Measurements from ENCODE around the gene SMARCA4. TPM values are rescaled to one million over a fixed set of nuclear protein-coding genes. Genes with fewer than 3 reads are reported as not detected.

SMARCA4 gene
- total RNA-seq, 1 donor from 2014 or later = 38.3 TPM

DNA sequence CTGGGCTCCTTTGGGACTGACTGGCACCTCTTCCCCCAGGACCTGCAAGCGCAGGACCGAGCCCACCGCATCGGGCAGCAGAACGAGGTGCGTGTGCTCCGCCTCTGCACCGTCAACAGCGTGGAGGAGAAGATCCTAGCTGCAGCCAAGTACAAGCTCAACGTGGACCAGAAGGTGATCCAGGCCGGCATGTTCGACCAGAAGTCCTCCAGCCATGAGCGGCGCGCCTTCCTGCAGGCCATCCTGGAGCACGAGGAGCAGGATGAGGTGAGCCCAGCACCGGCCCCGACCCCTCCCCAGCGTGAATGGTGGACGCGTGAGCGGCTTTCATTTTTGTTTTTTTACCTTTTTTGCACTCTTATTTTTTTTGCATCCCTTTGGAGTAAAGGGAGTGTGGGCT lies 72.4 kb downstream of the SMARCA4 start:
- no peak for DNase-seq (ENCODE audit: low spot score)

DNA sequence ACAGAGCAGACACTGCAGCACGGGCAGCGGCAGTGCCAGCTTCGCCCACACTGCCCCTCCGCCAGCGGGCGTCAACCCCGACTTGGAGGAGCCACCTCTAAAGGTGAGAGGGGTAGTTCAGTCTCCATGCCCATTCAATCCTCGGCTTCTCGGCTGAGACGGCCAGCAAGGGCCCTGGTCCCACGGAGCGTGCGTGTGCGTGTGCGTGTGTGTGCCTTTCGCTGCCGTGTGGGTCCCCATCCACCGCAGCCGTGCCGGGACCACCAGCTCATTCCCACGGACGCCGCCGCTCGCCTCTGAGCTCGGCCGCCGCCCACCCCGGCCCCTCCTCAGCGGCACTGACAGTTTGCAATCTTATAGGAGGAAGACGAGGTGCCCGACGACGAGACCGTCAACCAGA lies 72.9 kb downstream of the SMARCA4 start:
- no peak for DNase-seq (ENCODE audit: low spot score)

DNA sequence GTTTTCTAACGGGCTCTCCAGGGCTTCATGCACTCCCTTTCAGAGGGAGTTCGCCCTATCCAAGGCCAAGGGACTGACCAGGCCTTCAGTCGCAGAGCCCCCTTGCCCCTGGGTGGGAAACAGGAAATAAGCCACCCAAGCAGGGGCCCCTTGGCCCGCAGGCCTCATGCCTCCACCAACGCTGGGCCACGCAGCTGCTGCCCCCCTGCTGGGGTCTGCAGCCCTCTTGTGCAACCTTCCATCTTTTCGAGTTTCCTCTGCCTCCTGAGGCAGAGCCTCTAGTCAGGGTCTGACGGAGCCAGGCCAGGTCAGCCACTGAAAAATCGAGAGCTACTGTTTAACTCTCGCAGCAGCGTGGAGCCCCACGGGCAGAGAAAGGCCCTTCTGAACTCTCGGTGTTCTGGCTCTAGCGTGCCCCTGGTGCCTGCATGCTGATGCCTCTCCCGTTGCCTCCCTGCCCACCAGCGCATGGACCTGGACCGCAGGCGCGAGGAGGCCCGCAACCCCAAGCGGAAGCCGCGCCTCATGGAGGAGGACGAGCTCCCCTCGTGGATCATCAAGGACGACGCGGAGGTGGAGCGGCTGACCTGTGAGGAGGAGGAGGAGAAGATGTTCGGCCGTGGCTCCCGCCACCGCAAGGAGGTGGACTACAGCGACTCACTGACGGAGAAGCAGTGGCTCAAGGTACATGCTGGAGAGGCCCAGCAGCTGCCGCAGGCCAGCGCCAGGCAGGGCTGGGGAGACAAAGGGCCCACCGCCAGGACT lies 73.8 kb downstream of the SMARCA4 start:
- no peak for DNase-seq (ENCODE audit: low spot score)

DNA sequence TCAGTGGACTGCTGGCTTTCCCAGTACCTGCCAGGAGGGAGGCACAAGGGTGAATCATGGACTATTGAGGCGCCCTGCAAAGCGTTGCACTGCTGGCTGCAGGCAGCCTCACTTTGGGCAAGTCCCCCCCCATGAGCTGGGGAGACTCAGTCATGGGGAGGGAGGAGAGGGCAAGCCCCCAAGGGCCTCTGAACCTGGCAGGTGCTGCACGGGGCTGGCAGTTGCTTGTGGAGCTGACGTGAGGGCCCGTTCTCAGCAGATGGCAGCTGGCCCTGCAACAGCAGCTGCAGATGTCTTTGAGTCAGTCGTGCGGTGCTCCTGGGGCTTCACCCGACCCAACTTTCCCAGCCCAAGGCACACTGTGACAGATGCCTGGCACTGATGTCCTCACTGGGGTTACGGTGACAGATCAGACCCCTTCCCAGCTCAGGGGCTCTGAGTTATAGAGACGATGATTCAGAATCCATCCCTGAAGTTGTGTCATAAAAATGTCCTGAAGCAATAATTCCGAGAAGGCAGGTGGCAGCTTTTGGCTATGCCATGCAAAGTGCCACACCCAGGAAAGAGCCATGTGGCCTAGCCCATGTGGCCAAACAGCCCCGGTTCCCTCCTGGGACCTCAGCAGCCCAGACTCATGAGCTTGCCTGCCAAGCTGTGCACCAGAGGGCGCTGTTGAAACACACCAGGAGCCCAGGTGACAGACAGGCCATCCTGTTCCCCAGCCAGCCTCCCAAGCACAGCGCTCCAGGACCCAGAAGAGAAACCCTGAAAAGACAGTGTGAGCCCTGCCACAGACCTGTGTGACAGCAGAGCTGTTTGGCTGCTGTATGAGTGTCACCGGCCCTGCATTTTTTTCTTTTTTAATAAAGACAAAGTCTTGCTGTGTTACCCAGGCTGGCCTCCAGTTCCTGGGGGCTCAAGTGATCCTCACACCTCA lies 74.9 kb downstream of the SMARCA4 start:
- peak; percentile 83 for DNase-seq (ENCODE audit: low spot score)

DNA sequence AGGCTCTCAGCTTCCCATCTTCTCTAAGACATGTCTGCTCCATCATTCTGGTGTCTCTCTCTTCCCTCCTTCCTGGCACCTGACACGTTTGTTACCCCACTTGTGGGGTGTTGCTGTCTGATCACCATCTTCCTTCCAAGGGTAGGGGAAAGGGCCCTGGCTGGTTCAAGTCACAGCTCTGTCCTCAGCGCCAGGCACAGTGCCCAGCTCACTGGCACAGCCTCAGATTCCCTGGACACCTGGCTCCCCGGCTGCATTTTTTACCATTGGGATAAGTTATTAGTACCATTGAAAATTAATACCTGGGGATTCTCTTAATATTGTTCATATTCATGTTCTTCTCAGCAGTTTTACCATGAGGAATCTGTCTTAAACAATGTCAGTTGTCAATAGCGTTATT lies 77.7 kb downstream of the SMARCA4 start:
- DNase-seq (ENCODE audit: low spot score) = no peak

DNA sequence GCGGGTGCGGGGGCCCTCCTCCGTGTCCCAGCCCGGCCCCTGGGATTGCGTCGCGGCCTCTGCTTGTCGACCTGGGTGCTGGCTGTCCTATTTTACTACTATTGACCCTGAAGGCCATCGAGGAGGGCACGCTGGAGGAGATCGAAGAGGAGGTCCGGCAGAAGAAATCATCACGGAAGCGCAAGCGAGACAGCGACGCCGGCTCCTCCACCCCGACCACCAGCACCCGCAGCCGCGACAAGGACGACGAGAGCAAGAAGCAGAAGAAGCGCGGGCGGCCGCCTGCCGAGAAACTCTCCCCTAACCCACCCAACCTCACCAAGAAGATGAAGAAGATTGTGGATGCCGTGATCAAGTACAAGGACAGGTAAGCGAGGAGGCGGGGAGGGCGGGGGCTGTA lies 80.4 kb downstream of the SMARCA4 start:
- no peak for DNase-seq (ENCODE audit: low spot score)

DNA sequence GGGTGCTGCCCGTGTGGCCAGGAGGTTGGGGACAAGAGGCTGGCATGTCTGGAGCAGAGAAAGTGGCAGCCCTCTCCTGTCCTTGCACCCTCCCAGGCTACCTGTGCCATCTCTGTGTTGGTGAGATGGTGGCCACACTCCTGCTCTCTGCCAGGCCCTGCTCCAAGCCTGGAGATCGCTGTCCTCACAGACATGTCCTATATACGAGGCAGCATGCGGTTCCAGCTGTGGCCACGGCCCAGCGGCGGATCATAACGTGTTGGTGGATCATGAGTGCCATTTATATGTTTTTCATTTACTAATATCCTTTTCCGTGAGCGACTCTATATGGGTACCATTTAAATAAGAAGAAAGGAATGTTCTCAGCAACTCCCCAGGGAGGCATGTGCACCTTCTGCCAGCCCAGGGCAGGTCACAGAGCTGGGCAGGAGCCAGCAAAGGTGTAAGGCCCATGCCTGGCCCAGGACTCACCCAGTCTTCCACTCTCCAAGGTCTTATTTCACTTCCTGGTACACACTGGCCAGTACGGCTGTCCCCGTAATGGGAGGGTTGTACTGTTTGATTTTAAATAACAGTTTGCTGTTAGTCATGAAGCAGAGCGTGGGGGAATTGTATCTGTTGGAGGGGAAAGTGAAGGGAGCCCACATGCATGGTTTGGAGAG lies 81.3 kb downstream of the SMARCA4 start:
- no peak for DNase-seq (ENCODE audit: low spot score)

DNA sequence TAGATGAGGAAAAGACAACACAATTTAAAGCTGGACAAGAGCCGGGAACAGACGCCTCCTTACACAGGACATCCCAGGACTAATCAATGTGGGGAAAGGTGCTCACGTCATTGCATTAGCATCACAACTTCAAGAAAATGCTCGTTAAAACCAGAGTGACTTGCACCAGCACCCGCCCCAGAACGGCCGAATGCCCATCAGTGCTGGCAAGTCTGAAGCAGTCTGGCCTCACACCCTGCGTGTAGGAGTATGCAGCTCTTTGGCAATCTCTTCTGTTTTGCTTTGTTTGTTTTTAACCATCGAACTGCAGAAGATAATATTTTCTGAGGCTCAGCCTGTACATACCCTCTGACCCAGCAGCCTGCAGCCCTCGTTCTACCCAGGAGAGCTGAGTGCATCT lies 83.6 kb downstream of the SMARCA4 start:
- no peak for DNase-seq (ENCODE audit: low spot score)

DNA sequence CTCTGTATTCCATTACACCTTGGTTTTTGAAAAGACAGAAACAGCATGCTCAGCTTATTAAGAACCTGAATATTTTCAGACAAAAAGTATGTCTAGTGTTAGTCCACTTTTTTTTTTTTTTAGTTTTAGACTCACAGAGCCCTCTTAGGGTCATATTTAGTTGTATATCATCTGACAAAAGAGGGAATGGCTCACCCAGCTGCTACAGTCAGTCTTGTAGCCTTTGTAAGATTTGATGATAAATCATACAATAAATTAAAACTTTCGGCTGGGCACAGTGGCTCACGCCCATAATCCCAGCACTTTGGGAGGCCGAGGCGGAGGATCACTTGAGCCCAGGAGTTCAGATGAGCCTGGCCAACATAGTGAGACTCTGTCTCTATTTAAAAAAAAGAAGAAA lies 84.7 kb downstream of the SMARCA4 start:
- no peak for DNase-seq (ENCODE audit: low spot score)

DNA sequence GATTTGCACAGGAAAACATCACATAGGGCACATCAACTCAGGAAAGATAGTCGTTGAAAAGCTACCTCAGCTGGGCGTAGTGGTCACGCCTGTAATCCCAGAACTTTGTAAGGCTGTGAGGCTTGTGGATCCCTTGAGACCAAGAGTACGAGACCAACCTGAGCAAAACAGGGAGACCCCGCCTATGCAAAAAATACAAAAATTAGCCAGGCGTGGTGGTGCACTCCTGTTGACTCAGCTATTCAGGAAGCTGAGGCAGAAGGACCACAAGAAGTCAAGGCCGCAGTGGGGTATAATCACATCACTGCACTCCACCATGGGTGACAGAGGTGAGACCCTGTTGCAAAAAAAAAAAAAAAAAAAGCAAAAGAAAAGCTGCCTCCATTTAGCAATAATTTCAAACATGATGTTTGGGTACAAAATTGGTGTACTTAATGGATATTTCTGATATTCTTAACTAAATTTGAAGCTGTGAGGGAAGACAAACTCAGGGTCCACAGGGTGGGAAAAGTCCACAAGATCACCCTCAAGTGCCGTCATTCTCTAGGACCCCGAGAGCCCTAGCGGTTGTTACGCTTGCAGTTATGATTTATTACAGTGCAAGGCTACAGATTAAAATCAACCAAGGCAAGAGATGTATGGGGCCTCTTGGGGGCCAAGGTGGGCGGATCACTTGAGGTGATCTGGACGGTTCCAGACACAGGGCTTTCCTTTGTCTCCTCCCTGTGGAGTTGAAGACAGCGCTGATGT lies 86.0 kb downstream of the SMARCA4 start:
- no peak for DNase-seq (ENCODE audit: low spot score)

DNA sequence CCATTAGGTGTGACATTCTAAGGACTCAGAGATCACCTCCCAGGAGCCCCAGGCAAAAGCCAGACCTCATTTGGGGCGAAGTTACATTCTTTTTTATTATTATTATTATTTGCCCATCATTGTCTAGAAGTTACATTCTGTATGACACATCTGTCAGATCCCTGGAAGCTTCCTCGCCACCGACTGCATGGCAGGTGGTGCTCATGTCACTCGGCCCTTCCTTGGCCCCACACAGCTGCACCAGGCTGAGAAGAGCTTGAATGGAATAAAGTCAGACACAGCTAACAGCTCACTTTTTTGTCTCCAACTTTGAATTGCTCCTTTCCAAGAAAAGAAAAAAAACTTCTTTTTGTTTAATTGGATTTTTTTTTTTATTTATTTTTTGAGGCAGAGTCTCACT lies 87.0 kb downstream of the SMARCA4 start:
- DNase-seq (ENCODE audit: low spot score) = no peak

DNA sequence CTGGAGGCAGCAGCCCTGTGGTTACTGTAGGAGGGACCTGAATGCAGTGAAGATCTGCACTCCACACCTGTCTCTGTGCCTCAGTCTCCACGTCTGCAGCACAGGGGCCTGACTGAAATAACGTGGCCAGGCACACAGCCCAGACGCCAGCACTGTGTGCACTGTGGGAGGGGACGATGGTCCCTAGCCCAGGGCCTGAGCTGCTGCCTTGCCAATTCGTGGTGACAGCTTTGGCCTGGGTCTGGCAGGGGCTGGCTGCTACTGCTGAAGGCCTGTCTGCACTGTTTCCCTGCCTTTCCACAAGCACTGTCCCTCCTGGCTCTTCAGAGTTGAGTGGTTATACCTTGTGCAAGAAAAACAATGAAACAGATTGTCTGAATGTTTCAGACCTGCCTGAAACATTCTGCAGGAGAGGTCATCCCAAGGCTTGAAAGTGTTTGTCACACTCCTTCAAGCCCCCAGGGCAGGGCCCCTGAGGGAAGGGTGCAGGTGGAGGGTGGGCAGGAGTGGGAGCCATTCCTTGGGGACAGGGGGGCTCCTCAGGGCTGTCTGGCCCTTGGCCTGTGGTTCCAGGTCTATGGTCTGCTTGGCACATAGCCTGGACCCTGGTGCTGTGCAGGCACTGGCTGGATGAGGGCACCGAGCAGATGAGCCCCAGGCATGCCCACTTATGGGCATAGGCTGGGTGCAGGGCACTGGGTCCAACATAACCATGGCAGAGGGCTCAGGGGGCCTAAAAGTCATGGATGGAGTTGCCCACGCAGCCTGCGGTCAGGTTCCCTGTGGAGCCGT lies 89.7 kb downstream of the SMARCA4 start:
- no peak for DNase-seq (ENCODE audit: low spot score)

DNA sequence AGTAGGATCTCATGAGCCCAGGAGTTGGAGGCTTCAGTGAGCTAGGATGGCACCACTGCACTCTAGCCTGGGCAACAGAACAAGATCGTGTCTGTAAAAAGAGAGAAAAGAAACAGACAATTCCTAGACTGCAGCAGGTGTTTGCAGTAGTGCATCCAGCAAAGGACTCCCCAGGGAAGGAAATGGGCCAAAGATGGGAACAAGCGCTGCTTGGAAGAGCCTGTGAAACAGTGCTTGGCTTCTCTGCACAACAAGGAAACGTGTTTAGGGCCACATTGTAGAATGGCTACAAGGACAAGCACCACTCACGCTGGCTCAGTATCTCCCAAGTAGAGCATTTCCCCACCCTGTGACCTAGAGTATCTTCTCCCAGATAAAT lies 93.0 kb downstream of the SMARCA4 start:
- no peak for DNase-seq (ENCODE audit: low spot score)

DNA sequence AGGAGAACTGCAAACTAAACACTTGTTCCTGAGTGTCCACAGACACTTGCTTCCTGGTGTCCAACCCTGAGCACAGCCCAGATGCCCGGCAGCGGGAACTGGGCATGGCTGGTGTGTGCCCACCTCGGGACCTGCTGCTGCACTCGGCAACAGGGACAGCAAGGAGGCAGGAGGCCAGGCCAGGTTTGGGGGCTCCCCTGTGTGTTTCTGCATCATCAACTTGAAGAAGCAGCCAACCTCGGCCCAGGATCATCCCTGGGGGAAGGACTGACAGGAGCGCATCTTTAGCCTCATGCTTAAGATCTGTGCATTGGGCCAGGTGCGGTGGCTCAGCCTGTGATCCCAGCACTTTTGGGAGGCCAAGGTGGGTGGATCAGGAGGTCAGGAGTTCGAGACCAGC lies 93.4 kb downstream of the SMARCA4 start:
- no peak for DNase-seq (ENCODE audit: low spot score)

DNA sequence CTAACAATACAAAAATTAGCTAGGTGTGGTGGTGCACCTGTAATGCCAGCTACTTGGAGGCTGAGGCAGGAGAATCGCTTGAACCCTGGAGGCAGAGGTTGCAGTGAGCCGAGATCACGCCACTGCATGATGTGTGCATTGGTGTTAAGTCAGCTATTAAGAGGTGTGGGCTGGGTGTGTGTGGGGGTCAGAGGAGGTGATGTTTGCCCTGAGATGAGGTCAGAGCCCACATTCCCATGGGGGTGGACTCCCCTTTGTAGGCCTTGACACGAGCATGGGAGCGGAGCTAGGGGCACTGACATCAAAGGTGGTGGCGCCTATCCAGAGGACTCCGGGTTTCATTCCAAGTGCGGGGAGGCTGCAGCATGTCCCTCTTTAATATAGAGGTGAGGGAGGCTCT lies 93.8 kb downstream of the SMARCA4 start:
- DNase-seq (ENCODE audit: low spot score) = no peak

DNA sequence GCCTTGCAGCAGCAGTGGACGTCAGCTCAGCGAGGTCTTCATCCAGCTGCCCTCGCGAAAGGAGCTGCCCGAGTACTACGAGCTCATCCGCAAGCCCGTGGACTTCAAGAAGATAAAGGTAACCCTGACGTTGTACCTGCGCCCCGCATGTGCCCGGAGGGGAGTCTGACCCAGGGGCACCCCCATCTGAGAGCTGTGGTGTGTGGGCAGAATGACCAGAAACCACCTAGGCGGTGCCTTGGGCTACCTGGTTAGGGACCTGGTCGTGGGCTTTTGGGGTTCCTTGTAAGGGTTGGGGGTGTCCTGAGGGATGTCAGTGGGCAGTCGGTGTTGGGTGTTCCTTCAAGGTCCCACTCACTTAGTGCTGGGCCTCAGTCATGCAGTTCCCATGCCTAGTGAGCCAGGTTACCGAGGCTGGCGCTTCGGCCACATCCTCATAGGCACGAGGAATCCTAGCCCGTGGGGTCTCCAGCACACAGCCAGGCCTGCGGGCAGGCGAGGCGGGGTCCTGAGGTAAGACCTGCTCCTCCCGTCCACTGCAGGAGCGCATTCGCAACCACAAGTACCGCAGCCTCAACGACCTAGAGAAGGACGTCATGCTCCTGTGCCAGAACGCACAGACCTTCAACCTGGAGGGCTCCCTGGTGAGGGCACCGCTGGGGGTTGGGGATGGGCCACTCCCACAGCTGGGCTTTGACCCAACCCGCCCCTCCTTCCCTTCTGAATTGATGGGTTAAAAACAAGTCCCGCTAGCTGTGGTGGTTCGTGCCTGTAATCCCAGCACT lies 97.6 kb downstream of the SMARCA4 start:
- no peak for DNase-seq (ENCODE audit: low spot score)

DNA sequence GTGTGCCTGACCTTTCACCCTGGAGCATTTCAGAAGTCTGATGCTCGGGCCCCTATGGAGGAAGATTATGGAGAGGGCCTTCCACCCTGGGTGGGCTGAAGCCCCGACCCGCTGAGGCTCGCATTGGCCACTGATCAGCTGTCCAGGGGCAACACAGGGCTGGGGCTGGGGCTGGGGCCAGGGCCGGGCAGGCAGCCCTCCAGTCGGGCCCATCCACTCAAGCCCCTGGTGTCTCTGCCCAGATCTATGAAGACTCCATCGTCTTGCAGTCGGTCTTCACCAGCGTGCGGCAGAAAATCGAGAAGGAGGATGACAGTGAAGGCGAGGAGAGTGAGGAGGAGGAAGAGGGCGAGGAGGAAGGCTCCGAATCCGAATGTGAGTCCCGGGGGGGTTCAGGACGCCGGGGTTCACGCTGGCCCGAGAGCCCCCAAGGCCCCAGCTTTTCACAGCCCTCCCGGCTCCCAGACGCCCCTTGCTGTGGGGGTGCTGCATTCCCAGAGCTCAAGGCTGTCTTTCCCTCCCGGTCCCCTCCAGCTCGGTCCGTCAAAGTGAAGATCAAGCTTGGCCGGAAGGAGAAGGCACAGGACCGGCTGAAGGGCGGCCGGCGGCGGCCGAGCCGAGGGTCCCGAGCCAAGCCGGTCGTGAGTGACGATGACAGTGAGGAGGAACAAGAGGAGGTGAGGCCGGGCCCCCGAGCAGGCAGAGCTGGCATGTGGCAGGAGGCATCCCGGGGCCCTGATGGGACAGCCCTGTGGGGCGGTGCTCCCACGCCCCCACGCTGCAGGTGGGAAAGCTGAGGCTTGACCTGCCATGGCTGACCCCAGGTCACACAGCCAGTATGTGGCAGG lies 98.9 kb downstream of the SMARCA4 start:
- no peak for DNase-seq (ENCODE audit: low spot score)

DNA sequence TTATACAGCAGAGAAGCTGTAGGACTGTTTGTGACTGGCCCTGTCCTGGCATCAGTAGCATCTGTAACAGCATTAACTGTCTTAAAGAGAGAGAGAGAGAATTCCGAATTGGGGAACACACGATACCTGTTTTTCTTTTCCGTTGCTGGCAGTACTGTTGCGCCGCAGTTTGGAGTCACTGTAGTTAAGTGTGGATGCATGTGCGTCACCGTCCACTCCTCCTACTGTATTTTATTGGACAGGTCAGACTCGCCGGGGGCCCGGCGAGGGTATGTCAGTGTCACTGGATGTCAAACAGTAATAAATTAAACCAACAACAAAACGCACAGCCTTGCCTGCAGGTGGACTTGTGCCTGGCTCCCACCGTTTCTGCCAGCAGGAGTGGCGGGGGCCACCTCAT lies 101.1 kb downstream of the SMARCA4 start:
- no peak for DNase-seq (ENCODE audit: low spot score)

DNA sequence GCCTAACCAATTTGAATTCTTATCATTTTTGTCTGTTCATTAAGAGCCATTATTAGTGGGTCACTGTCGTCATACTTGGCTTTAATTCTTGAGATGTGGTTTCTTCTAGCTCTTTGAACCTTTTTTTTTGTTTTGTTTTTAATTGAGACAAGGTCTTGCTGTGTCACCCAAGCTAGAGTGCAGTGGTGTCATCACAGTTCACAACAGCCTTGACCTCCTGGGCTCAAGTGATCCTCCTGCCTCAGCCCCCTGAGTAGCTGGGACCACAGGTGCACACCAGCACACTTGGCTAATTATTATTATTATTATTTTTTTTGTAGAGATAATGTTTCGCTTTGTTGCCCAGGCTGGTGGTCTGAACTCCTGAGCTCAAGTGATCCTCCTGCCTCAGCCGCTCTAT lies 102.6 kb downstream of the SMARCA4 start:
- no peak for DNase-seq (ENCODE audit: low spot score)
